IMR-90 (cell line): ENCODE data around the gene ARHGAP8.

Experiments
- CEBPB ChIP-seq: IDR thresholded peaks from 2 replicates; pipeline ENCODE4 v1.6.1; 2012; ENCODE audit warnings: low read depth, low read length, improper control_type of control experiment
- MAZ ChIP-seq: IDR thresholded peaks from 2 replicates; pipeline ENCODE4 v1.6.1; 2012; ENCODE audit warnings: low read depth, mild to moderate bottlenecking, low read length, improper control_type of control experiment, moderate library complexity, borderline replicate concordance
- MXI1 ChIP-seq: IDR thresholded peaks from 2 replicates; pipeline ENCODE4 v1.6.1; 2012; ENCODE audit warnings: low read depth, mild to moderate bottlenecking, low read length, moderate library complexity, borderline replicate concordance
- NFE2L2 ChIP-seq: fragments of 150-350 bp; IDR thresholded peaks from 2 replicates; pipeline ENCODE4 v1.6.1; 2016; ENCODE audit warnings: low read depth, mild to moderate bottlenecking, low read length
- POLR2A ChIP-seq: IDR thresholded peaks from 2 replicates; pipeline ENCODE4 v1.6.1; 2012; ENCODE audit warnings: mild to moderate bottlenecking, low read depth, low read length
- SMC3 ChIP-seq: fragments of 150-350 bp; IDR thresholded peaks from 2 replicates; pipeline ENCODE4 v1.6.1; 2016; ENCODE audit warnings: low read depth, mild to moderate bottlenecking, antibody characterized with exemption, low read length, moderate library complexity
- TF ChIP-seq, protein P1 (sequence below): conservative IDR thresholded peaks from 2 replicates; pipeline ENCODE4 v1.5.1; 2012; ENCODE audit warnings: mild to moderate bottlenecking, low read depth, low read length, improper control_type of control experiment
- TF ChIP-seq, protein P2 (sequence below): fragments of 150-350 bp; IDR thresholded peaks from 2 replicates; pipeline ENCODE4 v1.6.1; 2017; ENCODE audit warnings: mild to moderate bottlenecking, antibody characterized with exemption, low read length, low read depth

DNA sequence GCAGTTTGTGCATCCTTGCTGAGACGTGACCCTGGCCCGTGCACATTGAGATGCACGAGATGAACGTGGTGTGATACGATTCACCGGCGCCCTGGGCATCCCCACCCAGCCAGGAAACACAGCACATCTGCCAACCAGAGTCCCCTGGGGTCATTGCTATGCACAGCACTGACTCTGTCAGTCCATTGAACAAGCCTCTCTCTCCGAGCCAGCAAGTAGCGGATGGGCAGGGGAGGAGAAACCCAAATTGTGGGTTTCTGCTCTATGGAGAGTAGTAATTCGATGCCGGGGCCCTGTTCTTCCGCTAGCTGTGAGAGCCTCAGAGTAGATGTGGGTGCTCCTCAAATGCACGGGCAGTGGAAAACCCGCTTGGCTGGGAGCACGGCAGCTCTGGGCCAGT is 85.1 kb downstream of the ARHGAP8 start:
- no peak for TF ChIP-seq MXI1
- TF ChIP-seq, protein P1, sequence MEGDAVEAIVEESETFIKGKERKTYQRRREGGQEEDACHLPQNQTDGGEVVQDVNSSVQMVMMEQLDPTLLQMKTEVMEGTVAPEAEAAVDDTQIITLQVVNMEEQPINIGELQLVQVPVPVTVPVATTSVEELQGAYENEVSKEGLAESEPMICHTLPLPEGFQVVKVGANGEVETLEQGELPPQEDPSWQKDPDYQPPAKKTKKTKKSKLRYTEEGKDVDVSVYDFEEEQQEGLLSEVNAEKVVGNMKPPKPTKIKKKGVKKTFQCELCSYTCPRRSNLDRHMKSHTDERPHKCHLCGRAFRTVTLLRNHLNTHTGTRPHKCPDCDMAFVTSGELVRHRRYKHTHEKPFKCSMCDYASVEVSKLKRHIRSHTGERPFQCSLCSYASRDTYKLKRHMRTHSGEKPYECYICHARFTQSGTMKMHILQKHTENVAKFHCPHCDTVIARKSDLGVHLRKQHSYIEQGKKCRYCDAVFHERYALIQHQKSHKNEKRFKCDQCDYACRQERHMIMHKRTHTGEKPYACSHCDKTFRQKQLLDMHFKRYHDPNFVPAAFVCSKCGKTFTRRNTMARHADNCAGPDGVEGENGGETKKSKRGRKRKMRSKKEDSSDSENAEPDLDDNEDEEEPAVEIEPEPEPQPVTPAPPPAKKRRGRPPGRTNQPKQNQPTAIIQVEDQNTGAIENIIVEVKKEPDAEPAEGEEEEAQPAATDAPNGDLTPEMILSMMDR, result no peak
- no peak for TF ChIP-seq CEBPB
- no peak for TF ChIP-seq POLR2A
- no peak for TF ChIP-seq SMC3
- TF ChIP-seq, protein P2, sequence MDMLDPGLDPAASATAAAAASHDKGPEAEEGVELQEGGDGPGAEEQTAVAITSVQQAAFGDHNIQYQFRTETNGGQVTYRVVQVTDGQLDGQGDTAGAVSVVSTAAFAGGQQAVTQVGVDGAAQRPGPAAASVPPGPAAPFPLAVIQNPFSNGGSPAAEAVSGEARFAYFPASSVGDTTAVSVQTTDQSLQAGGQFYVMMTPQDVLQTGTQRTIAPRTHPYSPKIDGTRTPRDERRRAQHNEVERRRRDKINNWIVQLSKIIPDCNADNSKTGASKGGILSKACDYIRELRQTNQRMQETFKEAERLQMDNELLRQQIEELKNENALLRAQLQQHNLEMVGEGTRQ, result no peak
- no peak for TF ChIP-seq NFE2L2
- no peak for TF ChIP-seq MAZ
